HFF-Myc (cell line): ENCODE measurements around the gene CDH13.
A peak's percentile ranks its signal among the peaks of the same experiment; 100 is the strongest.

Source experiments
- DNase-seq: peaks from one replicate; pipeline ENCODE4 v3.0.0-alpha.2; 2011; ENCODE audit warnings: low read depth; ENCODE audit errors: extremely low read depth
- H3K4me3 ChIP-seq: replicated peaks from 2 replicates; pipeline ENCODE4 v1.5.1; 2011; ENCODE audit warnings: low read depth, mild to moderate bottlenecking, control low read depth, low read length
- CTCF ChIP-seq: IDR thresholded peaks from 2 replicates; pipeline ENCODE4 v1.5.1; 2012; ENCODE audit warnings: mild to moderate bottlenecking, low read depth, low read length, control low read depth; ENCODE audit errors: missing control alignments

CDH13 gene

DNA sequence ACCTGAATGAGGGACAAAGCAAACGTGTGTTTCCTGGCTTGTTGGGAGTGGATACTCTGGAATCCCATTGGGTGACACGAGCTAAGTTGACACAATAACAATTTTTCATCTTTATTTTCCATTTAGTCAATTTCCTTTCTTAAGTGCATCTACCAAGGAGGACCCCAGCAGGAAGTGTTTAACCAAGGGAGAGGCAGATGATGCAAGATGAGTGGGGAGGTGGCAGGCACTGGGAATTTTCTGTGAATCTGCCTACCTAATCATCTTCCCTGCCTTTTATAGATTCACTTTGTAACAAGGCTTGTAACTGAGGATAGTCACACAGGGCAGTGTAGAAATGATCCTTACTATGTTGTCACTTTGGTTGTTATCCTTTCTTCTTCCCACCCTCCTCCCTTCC lies 863.3 kb downstream of the CDH13 start:
- no peak overlapping the region for H3K4me3 ChIP-seq
- TF ChIP-seq CTCF: no peak
- DNase-seq: no peak

GRCh38 chr16:83494459-83494858 lies 867.7 kb downstream of the CDH13 start:
- no peak overlapping the region for H3K4me3 ChIP-seq
- no peak for TF ChIP-seq CTCF
- no peak for DNase-seq

GRCh38 chr16:83501481-83501880 lies 874.7 kb downstream of the CDH13 start:
- no peak overlapping the region for H3K4me3 ChIP-seq
- DNase-seq: no peak
- TF ChIP-seq CTCF: no peak

- no peak for DNase-seq
- no peak for TF ChIP-seq CTCF
- H3K4me3 ChIP-seq: no peak overlapping the region
Measured at GRCh38 chr16:83508295-83508694, 881.5 kb downstream of the CDH13 start.

DNA sequence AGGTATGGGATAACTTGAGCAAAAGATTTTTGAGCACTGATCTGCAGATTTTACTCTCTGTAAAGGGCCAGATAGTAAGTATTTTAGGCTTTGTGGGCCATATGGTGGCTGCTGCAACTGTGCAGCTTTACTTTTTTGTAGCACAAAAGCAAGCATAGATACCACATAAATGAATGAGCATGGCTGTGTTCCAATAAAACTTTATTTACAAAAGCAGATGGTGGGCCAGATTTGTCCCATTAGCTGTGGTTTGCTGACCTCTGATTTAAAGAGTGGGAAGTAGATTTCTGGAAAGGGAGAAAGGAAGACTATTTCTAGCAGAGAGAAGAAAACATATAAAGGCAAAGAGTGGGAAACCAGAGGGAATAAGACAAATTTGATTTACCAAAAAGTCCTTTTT lies 882.5 kb downstream of the CDH13 start:
- TF ChIP-seq CTCF: no peak
- DNase-seq: no peak
- H3K4me3 ChIP-seq: no peak overlapping the region

GRCh38 chr16:83510906-83511305 lies 884.1 kb downstream of the CDH13 start:
- no peak for TF ChIP-seq CTCF
- no peak for DNase-seq
- H3K4me3 ChIP-seq: no peak overlapping the region

DNA sequence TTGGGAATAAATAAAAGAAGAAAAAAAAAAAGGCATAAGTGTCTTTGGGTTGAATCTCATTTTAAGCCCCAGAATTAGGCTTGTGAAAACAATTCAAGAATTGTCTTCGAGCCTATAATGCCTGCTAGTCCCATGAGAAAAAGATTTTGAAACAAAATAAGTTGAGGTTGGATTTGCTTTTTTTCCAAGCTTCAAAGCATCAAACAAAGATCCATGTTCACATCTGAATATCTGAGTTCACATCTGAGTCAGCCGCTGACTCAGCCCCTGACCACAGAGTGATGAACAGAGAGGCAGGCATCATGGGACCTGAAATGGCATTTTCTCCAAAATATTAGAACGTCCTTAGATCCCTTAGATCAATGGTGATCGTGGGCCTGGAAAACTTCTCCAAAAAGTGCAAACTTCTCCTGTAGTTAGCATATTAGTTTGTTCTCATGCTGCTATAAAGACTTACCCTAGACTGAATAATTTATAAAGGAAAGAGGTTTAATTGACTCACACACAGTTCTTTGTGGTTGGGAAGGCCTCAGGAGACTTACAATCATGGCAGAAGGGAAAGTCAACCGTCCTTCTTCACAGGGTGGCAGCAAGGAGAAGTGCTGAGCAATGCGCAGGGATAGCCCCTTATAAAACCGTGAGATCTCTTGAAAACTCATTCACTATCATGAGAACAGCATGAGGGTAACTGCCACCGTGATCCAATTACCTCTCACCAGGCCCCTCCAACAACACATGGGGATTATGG lies 886.4 kb downstream of the CDH13 start:
- H3K4me3 ChIP-seq: no peak overlapping the region
- no peak for TF ChIP-seq CTCF
- DNase-seq: peak; percentile 11
